Measurements from ENCODE around the gene SLC15A1. TPM values are rescaled to one million over a fixed set of nuclear protein-coding genes. Genes with fewer than 3 reads are reported as not detected.

The SLC15A1 gene
- total and polyA plus RNA-seq, 2 donors (not counting 1 experiment from before 2014, with no cell fraction given): not detected

DNA sequence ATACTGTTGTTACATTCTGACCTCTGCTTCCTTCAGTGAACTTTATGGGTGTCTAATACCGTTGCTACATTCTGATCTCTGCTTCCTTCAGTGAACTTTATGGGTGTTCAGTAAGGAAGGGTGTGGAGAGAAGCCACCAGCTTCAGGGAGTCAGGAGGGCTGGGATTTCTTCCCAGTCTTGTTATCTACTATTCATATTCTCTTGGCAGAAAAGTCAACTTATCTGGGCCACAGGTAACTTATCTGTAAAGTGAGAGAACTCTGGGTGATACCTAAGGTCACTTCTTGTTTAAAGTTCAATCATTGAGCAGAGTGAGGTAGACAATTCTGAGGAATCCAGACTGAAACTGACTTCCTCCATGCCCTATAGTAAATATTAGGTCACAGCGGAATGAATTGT, 104.3 kb downstream of the SLC15A1 start:
- H3K27me3 ChIP-seq (replicated peaks in 1 of 4; ENCODE audit: control extremely low read depth in 1 of 4, control insufficient read depth in 3 of 4, insufficient read depth in 4 of 4, low read length in 3 of 4): peaks cover 0 to 2% (median 0%) of the 10 kb centered on the region in 4 experiments
- H3K9me3 ChIP-seq (ENCODE audit: control extremely low read depth in 1 of 3, control insufficient read depth in 2 of 3, insufficient read depth in 1 of 3, low read length in 2 of 3): no peaks in the 10 kb centered on the region
- H3K27ac ChIP-seq (ENCODE audit: low read length in 2 of 2): no peak overlapping the region
- Mint-ChIP-seq H3K4me3 (no peak overlapping the region), H3K4me1 (peaks cover 3% of the 10 kb centered on the region), H3K27me3 (peaks cover 18% of the 10 kb centered on the region), H3K27ac (no peak overlapping the region), H3K9me3 (ENCODE audit: insufficient read depth) (no peaks in the 10 kb centered on the region)
- intact Hi-C loops (cut with micrococcal nuclease): no loop called here
- H2AFZ ChIP-seq (ENCODE audit: insufficient read depth, low read depth, low read length, poor library complexity, severe bottlenecking): no peak overlapping the region
- POLR2A ChIA-PET: no interaction called here
- no peaks in the 10 kb centered on the region for H3K36me3 ChIP-seq (replicated peaks in 1 of 2; ENCODE audit: control extremely low read depth in 1 of 2, control insufficient read depth in 1 of 2, extremely low read depth in 1 of 2, insufficient read depth in 2 of 2, low read length in 1 of 2)
- ATAC-seq (ENCODE audit: low read depth) (no peak), DNase-seq (no peak)
- no peak overlapping the region for H3K4me2 ChIP-seq (replicated peaks; ENCODE audit: low read depth, low read length, poor library complexity, severe bottlenecking)
- no peaks in the 10 kb centered on the region for H4K20me1 ChIP-seq (ENCODE audit: control insufficient read depth, insufficient read depth, low read length, poor library complexity, severe bottlenecking)
- no peaks in the 10 kb centered on the region for H3K79me2 ChIP-seq (ENCODE audit: control insufficient read depth, insufficient read depth, low read length)
- peaks cover 0 to under 1% of the 10 kb centered on the region in 2 donors for H3K4me1 ChIP-seq (ENCODE audit: control insufficient read depth in 2 of 2, insufficient read depth in 2 of 2, low read length in 2 of 2)
- WGBS (ENCODE audit: insufficient coverage): no CpG with 5 or more reads among the region's 2 CpGs
- H3K9ac ChIP-seq (ENCODE audit: low read length): no peak overlapping the region
- TF ChIP-seq EZH2 (IDR thresholded peaks at IDR 0.05; ENCODE audit: borderline replicate concordance, insufficient read depth, low read depth, low read length, poor library complexity, severe bottlenecking) (no peak), CTCF (IDR thresholded peaks at IDR 0.05) (no peak)
- CTCF ChIA-PET: interaction anchor here (0.7 to 1.1 kb wide), 2 partner anchors 23 to 179 kb away, joined by 4 read pairs; no protein-coding TSS in a partner anchor
- H3K4me3 ChIP-seq (ENCODE audit: control extremely low read depth in 1 of 5, extremely low read depth in 1 of 5, insufficient read depth in 1 of 5, low read depth in 2 of 5, low read length in 4 of 5): no peak overlapping the region

- no peak overlapping the region for H3K4me3 Mint-ChIP-seq
- H3K36me3 ChIP-seq (replicated peaks in 1 of 2; ENCODE audit: control extremely low read depth in 1 of 2, control insufficient read depth in 1 of 2, extremely low read depth in 1 of 2, insufficient read depth in 2 of 2, low read length in 1 of 2): no peaks in the 10 kb centered on the region
- no peak overlapping the region for H3K27ac ChIP-seq (ENCODE audit: low read length in 2 of 2)
- ATAC-seq (ENCODE audit: low read depth) (no peak), DNase-seq (no peak)
- no peak for TF ChIP-seq CTCF (IDR thresholded peaks at IDR 0.05)
- no peak for TF ChIP-seq EZH2 (IDR thresholded peaks at IDR 0.05; ENCODE audit: borderline replicate concordance, insufficient read depth, low read depth, low read length, poor library complexity, severe bottlenecking)
- intact Hi-C loops (cut with micrococcal nuclease): no loop called here
- H3K79me2 ChIP-seq (ENCODE audit: control insufficient read depth, insufficient read depth, low read length): no peaks in the 10 kb centered on the region
- no peak overlapping the region for H3K4me2 ChIP-seq (replicated peaks; ENCODE audit: low read depth, low read length, poor library complexity, severe bottlenecking)
- no peak overlapping the region for H3K9ac ChIP-seq (ENCODE audit: low read length)
- no peaks in the 10 kb centered on the region for H3K27me3 ChIP-seq (replicated peaks in 1 of 4; ENCODE audit: control extremely low read depth in 1 of 4, control insufficient read depth in 3 of 4, insufficient read depth in 4 of 4, low read length in 3 of 4)
- no peak overlapping the region for H3K4me3 ChIP-seq (ENCODE audit: control extremely low read depth in 1 of 5, extremely low read depth in 1 of 5, insufficient read depth in 1 of 5, low read depth in 2 of 5, low read length in 4 of 5)
- CTCF ChIA-PET: no interaction called here
- no peaks in the 10 kb centered on the region for H3K9me3 Mint-ChIP-seq (ENCODE audit: insufficient read depth)
- H4K20me1 ChIP-seq (ENCODE audit: control insufficient read depth, insufficient read depth, low read length, poor library complexity, severe bottlenecking): no peaks in the 10 kb centered on the region
- no peaks in the 10 kb centered on the region for H3K9me3 ChIP-seq (ENCODE audit: control extremely low read depth in 1 of 3, control insufficient read depth in 2 of 3, insufficient read depth in 1 of 3, low read length in 2 of 3)
- POLR2A ChIA-PET: no interaction called here
- H2AFZ ChIP-seq (ENCODE audit: insufficient read depth, low read depth, low read length, poor library complexity, severe bottlenecking): no peak overlapping the region
- peaks cover 18% of the 10 kb centered on the region for H3K27me3 Mint-ChIP-seq
- H3K4me1 ChIP-seq (ENCODE audit: control insufficient read depth in 2 of 2, insufficient read depth in 2 of 2, low read length in 2 of 2): no peaks in the 10 kb centered on the region
- no peak overlapping the region for H3K27ac Mint-ChIP-seq
- H3K4me1 Mint-ChIP-seq: peaks cover 2% of the 10 kb centered on the region
- no CpG with 5 or more reads among the region's 2 CpGs for WGBS (ENCODE audit: insufficient coverage)
Measured at GRCh38 chr13:98647121-98647520, 105.4 kb downstream of the SLC15A1 start.

Measured in B cell (primary cell).